ENCODE results near the gene DNASE1L3. TPM values are rescaled to one million over a fixed set of nuclear protein-coding genes. Genes with fewer than 3 reads are reported as not detected.

Gene DNASE1L3
- total and polyA plus RNA-seq, 12 donors: 1.2 to 4.6 (median 2.4) TPM

DNA sequence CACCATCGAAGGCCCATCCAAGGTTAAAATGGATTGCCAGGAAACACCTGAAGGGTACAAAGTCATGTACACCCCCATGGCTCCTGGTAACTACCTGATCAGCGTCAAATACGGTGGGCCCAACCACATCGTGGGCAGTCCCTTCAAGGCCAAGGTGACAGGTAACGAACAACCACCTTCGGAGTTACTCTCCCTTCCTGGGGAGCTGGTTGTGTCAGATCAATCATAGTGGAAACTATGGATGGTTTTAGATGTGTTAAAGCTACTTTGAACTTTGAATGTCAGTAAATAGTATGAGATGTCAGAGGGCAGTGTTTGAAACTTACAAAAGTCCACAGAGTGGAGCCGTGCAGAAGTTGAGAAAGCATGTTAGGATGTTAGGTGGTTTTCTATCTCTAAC, 42.3 kb downstream of the DNASE1L3 start:
- H3K4me1 ChIP-seq: peaks cover 7 to 52% (median 31%) of the 10 kb centered on the region in 9 donors
- intact Hi-C loops (cut with DNase I): loop anchor here in 4 of 10 donors (5.0 to 10.0 kb wide), 4 partner anchors 156 to 224 kb away; partner anchors contain the start of gene FLNB (in 1 of the 4)
- peak overlapping the region in 6 of 10 donors; percentile 5 to 91 (median 79) for H3K27ac ChIP-seq
- no peak overlapping the region for H3K4me3 ChIP-seq
- H3K27me3 ChIP-seq: no peaks in the 10 kb centered on the region
- H3K9me3 ChIP-seq: no peaks in the 10 kb centered on the region
- peaks cover 0 to 78% (median 11%) of the 10 kb centered on the region in 9 donors for H3K36me3 ChIP-seq
- WGBS, 2 donors: 90 to 96% methylated on average over 7 of the region's 7 CpGs
- TF ChIP-seq, protein P1, sequence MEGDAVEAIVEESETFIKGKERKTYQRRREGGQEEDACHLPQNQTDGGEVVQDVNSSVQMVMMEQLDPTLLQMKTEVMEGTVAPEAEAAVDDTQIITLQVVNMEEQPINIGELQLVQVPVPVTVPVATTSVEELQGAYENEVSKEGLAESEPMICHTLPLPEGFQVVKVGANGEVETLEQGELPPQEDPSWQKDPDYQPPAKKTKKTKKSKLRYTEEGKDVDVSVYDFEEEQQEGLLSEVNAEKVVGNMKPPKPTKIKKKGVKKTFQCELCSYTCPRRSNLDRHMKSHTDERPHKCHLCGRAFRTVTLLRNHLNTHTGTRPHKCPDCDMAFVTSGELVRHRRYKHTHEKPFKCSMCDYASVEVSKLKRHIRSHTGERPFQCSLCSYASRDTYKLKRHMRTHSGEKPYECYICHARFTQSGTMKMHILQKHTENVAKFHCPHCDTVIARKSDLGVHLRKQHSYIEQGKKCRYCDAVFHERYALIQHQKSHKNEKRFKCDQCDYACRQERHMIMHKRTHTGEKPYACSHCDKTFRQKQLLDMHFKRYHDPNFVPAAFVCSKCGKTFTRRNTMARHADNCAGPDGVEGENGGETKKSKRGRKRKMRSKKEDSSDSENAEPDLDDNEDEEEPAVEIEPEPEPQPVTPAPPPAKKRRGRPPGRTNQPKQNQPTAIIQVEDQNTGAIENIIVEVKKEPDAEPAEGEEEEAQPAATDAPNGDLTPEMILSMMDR (IDR thresholded peaks at IDR 0.05): no peak
- no peak for ATAC-seq
- no peak for DNase-seq

- ATAC-seq (peak; percentile 70 to 84 (median 81)), DNase-seq (peak; percentile 72 to 79)
- 77 to 85% methylated on average over 16 of the region's 16 CpGs for WGBS, 2 donors
- Histone ChIP-seq H3K9me3 (no peaks in the 10 kb centered on the region), H3K27ac (peak overlapping the region; percentile 28 to 91 (median 72)), H3K27me3 (no peaks in the 10 kb centered on the region), H3K4me3 (no peak overlapping the region), H3K36me3 (peaks cover 0 to 86% (median 11%) of the 10 kb centered on the region in 9 donors), H3K4me1 (peaks cover 7 to 55% (median 32%) of the 10 kb centered on the region in 9 donors)
- TF ChIP-seq, protein P1 (IDR thresholded peaks at IDR 0.05): peak; percentile 64 to 94 (median 88)
- intact Hi-C loops (cut with DNase I): loop anchor here in 4 of 10 donors (5.0 to 10.0 kb wide), 4 partner anchors 155 to 223 kb away; partner anchors contain the start of gene FLNB (in 1 of the 4)
These were observed 43.1 kb downstream of the DNASE1L3 start for GRCh38 chr3:58167431-58168351.

- Histone ChIP-seq H3K4me3 (no peak overlapping the region), H3K9me3 (peaks cover 0 to 7% (median 0%) of the 10 kb centered on the region in 11 donors), H3K27ac (peak overlapping the region; percentile 56 to 91 (median 84)), H3K27me3 (no peaks in the 10 kb centered on the region), H3K36me3 (peaks cover 0 to 90% (median 4%) of the 10 kb centered on the region in 9 donors), H3K4me1 (peaks cover 7 to 66% (median 41%) of the 10 kb centered on the region in 9 donors)
- intact Hi-C loops (cut with DNase I): loop anchor here in 5 of 10 donors (5.0 to 10.0 kb wide), 4 partner anchors 153 to 220 kb away; partner anchors contain the start of gene FLNB (in 2 of the 5)
- TF ChIP-seq, protein P1 (IDR thresholded peaks at IDR 0.05): no peak
- peak; percentile 1 to 35 (median 18) for ATAC-seq
- no peak for DNase-seq
- 52 to 68% methylated on average over 16 of the region's 16 CpGs for WGBS, 2 donors
These were observed 45.6 kb downstream of the DNASE1L3 start for GRCh38 chr3:58164906-58165821.

All from heart right ventricle (tissue), 16 donors.